Central memory CD4-positive, alpha-beta T cell (primary cell): ENCODE results near the gene CD109.
A peak's percentile ranks its signal among the peaks of the same experiment; 100 is the strongest.
"Not testable (repeated sequence)": the region's sequence is repeated elsewhere in the genome, so short reads cannot be mapped to it uniquely, and the experiment has no call there.

ENCODE experiments used
- DNase-seq: peaks from one replicate; pipeline ENCODE4 v3.0.0; 2022
- total RNA-seq, 3 experiments: gene quantifications; one replicate each; lab custom pipeline; 2026; lab: John Stamatoyannopoulos, UW

Gene CD109
- 3.9 to 45.2 (median 4.1) reads per million in 3 experiments for total RNA-seq

- peak; percentile 16 for DNase-seq
These were observed at the start of gene CD109 for GRCh38 chr6:73695619-73696421. Gene CD109 (plus strand): TSS chr6:73696203. CDS start chr6:73696216, 13 bp downstream.

GRCh38 chr6:73648166-73648565 is 47.8 kb upstream of the CD109 start:
- DNase-seq, result no peak

- no peak for DNase-seq
These were observed 46.2 kb upstream of the CD109 start for GRCh38 chr6:73649783-73650182.

- DNase-seq, result peak; percentile 77
These were observed 43.1 kb upstream of the CD109 start for GRCh38 chr6:73652637-73653570.

GRCh38 chr6:73653571-73654424 is 42.2 kb upstream of the CD109 start, which contains the start of gene SLC17A5:
Gene SLC17A5 (minus strand): TSS chr6:73653992. CDS start chr6:73653886, 106 bp downstream.
- peak; percentile 83 for DNase-seq

GRCh38 chr6:73655341-73655917 is 40.6 kb upstream of the CD109 start:
- no peak for DNase-seq

GRCh38 chr6:73656531-73657145 is 39.4 kb upstream of the CD109 start:
- DNase-seq, result no peak

- DNase-seq, result no peak
These were observed 38.8 kb upstream of the CD109 start for GRCh38 chr6:73657201-73657600.

- DNase-seq, result no peak
These were observed 31.3 kb upstream of the CD109 start for GRCh38 chr6:73664701-73665100.

GRCh38 chr6:73665686-73666319 is 30.2 kb upstream of the CD109 start:
- DNase-seq, result no peak

GRCh38 chr6:73666393-73666792 is 29.6 kb upstream of the CD109 start:
- no peak for DNase-seq

- no peak for DNase-seq
These were observed 28.2 kb upstream of the CD109 start for GRCh38 chr6:73667798-73668197.

GRCh38 chr6:73669005-73669404 is 27.0 kb upstream of the CD109 start:
- no peak for DNase-seq

- DNase-seq, result no peak
These were observed 23.9 kb upstream of the CD109 start for GRCh38 chr6:73671911-73672685.

- peak; percentile 48 for DNase-seq
These were observed 20.4 kb upstream of the CD109 start for GRCh38 chr6:73675466-73676098.

- no peak for DNase-seq
These were observed 17.0 kb upstream of the CD109 start for GRCh38 chr6:73679009-73679408.

- not testable (repeated sequence) for DNase-seq
These were observed 16.2 kb upstream of the CD109 start for GRCh38 chr6:73679846-73680245.

- DNase-seq, result no peak
These were observed 15.6 kb upstream of the CD109 start for GRCh38 chr6:73680289-73680918.

GRCh38 chr6:73683574-73683973 is 12.4 kb upstream of the CD109 start:
- DNase-seq, result not testable (repeated sequence)
